Activated B cell treated with CpG ODN at 0.5 μM for 24 hours (primary cell): ENCODE measurements around the gene PAM. TPM values are rescaled to one million over a fixed set of nuclear protein-coding genes. Genes with fewer than 3 reads are reported as not detected.

Experiments
- ATAC-seq: fragments of 200-7000 bp; cut with Tn5 transposase; one replicate; pipeline ENCODE4 v1.10.0; 2021; ENCODE audit warnings: low read depth, mild to moderate bottlenecking, moderate library complexity
- CTCF ChIA-PET: fragments of 350-600 bp; sonication (Branson Sonifier 250); formaldehyde crosslinking; loops from one replicate; lab custom pipeline; 2021; ENCODE audit warnings: antibody characterized with exemption; lab: Charles Lee
- POLR2A ChIA-PET: fragments of 350-600 bp; sonication (Branson Sonifier 250); formaldehyde crosslinking; loops from one replicate; lab custom pipeline; 2021; ENCODE audit warnings: antibody characterized with exemption; lab: Charles Lee
- DNase-seq: peaks from one replicate; pipeline ENCODE4 v3.0.0; 2022
- H3K27ac Mint-ChIP-seq: one replicate; pipeline ENCODE4 v1.8.0; 2020; ENCODE audit warnings: mixed read lengths
- H3K27me3 Mint-ChIP-seq: one replicate; pipeline ENCODE4 v1.8.0; 2021; ENCODE audit warnings: mixed read lengths
- H3K36me3 Mint-ChIP-seq: one replicate; pipeline ENCODE4 v1.8.0; 2021; ENCODE audit warnings: low read depth, mixed read lengths
- H3K4me1 Mint-ChIP-seq: one replicate; pipeline ENCODE4 v1.8.0; 2021; ENCODE audit warnings: mixed read lengths
- H3K4me3 Mint-ChIP-seq: one replicate; pipeline ENCODE4 v1.8.0; 2020; ENCODE audit warnings: mild to moderate bottlenecking, mixed read lengths
- H3K9me3 Mint-ChIP-seq: one replicate; pipeline ENCODE4 v1.8.0; 2020; ENCODE audit warnings: mixed read lengths
- intact Hi-C: fragments of 100-400 bp; cut with micrococcal nuclease; formaldehyde crosslinking; loops from one replicate; pipeline ENCODE4 v1.15.1; 2024
- total RNA-seq: library from RNA; stranded (reverse); gene quantifications from 2 replicates; pipeline ENCODE4 v1.2.3, GENCODE V29; 2022
- TF ChIP-seq, protein P1 (sequence below): fragments of 200-600 bp; IDR thresholded peaks from one replicate; pipeline ENCODE4 v1.8.0; 2022; ENCODE audit warnings: antibody characterized with exemption, mild to moderate bottlenecking

PAM gene
- total RNA-seq, 1 donor from 2014 or later = 19.0 TPM

GRCh38 chr5:102922799-102923477, 167.8 kb downstream of the PAM start:
- Mint-ChIP-seq H3K27me3 (no peaks in the 10 kb centered on the region), H3K27ac (no peak overlapping the region), H3K4me1 (no peaks in the 10 kb centered on the region), H3K4me3 (no peak overlapping the region), H3K9me3 (no peaks in the 10 kb centered on the region), H3K36me3 (no peaks in the 10 kb centered on the region)
- no peak for DNase-seq
- intact Hi-C loops = no loop called here
- POLR2A ChIA-PET = no interaction called here
- no peak for ATAC-seq
- TF ChIP-seq, protein P1, sequence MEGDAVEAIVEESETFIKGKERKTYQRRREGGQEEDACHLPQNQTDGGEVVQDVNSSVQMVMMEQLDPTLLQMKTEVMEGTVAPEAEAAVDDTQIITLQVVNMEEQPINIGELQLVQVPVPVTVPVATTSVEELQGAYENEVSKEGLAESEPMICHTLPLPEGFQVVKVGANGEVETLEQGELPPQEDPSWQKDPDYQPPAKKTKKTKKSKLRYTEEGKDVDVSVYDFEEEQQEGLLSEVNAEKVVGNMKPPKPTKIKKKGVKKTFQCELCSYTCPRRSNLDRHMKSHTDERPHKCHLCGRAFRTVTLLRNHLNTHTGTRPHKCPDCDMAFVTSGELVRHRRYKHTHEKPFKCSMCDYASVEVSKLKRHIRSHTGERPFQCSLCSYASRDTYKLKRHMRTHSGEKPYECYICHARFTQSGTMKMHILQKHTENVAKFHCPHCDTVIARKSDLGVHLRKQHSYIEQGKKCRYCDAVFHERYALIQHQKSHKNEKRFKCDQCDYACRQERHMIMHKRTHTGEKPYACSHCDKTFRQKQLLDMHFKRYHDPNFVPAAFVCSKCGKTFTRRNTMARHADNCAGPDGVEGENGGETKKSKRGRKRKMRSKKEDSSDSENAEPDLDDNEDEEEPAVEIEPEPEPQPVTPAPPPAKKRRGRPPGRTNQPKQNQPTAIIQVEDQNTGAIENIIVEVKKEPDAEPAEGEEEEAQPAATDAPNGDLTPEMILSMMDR = no peak
- CTCF ChIA-PET = no interaction called here

DNA sequence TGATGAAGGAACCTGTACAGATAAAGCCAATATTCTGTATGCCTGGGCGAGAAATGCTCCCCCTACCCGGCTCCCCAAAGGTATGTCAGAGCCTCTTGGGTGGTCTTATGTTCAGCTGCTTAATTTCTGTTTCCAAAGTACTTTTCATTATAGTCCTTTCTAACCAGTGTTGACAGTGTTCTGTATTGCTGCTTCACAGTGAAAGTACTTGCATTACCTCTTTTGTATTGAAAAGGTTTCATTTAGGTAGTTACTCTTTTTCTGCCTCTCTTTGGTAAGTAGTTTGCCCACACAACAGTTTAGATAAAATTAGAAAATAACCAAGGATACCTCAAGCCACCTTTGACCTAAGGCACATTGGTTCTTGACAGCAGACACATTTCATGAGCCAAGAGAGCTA, 169.9 kb downstream of the PAM start:
- DNase-seq (no peak), ATAC-seq (no peak)
- Mint-ChIP-seq H3K4me3 (no peak overlapping the region), H3K36me3 (no peaks in the 10 kb centered on the region), H3K4me1 (no peaks in the 10 kb centered on the region), H3K27me3 (no peaks in the 10 kb centered on the region), H3K9me3 (no peaks in the 10 kb centered on the region), H3K27ac (no peak overlapping the region)
- ChIA-PET CTCF (no interaction called here), POLR2A (no interaction called here)
- TF ChIP-seq, protein P1 = no peak
- intact Hi-C loops = no loop called here

DNA sequence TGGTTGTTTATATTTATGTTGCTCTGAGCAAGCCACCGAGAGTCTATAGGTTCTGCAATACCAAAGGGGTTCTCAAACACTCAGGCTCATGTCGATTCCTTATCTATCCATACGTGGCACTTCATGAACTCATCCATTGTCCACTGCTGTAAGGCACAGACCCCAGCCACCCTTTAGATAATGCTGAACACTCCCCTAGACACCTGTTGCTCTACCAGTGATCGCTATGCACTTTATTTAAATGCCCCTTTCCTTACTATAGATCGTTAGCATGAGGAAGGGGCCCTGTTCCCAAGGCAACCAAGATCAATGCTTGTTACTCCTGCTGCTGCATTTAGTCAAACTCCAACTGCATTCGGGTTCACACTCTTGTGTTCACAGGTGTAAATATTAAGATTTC, 171.9 kb downstream of the PAM start:
- ChIA-PET POLR2A (no interaction called here), CTCF (no interaction called here)
- intact Hi-C loops = no loop called here
- Mint-ChIP-seq H3K27me3 (no peaks in the 10 kb centered on the region), H3K36me3 (no peaks in the 10 kb centered on the region), H3K9me3 (no peaks in the 10 kb centered on the region), H3K4me3 (no peak overlapping the region), H3K27ac (no peak overlapping the region), H3K4me1 (no peaks in the 10 kb centered on the region)
- no peak for DNase-seq
- no peak for ATAC-seq
- TF ChIP-seq, protein P1 = no peak

DNA sequence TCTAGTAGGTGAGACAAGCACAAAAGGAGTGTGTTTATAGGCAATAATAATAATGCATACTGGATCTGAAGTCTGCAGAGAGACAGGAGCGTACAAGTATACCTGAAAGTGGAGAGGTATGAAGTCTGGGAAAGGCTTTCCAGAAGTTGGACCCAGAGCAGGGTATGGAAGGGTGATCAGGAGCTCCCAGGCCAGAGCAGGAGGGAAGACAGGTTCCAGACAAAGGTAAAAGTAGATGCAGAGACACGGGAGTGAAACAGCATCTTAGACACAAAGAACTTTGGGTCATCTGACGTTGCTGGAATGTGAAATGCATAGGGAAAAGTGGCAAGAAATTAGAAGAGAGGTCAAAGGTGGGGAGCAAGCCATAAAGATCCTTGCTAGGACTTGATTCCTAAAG, 175.1 kb downstream of the PAM start:
- Mint-ChIP-seq H3K36me3 (no peaks in the 10 kb centered on the region), H3K4me3 (no peak overlapping the region), H3K27ac (no peak overlapping the region), H3K4me1 (no peaks in the 10 kb centered on the region), H3K27me3 (no peaks in the 10 kb centered on the region), H3K9me3 (no peaks in the 10 kb centered on the region)
- POLR2A ChIA-PET = no interaction called here
- CTCF ChIA-PET = no interaction called here
- TF ChIP-seq, protein P1 = no peak
- DNase-seq = no peak
- intact Hi-C loops = no loop called here
- no peak for ATAC-seq

- no peaks in the 10 kb centered on the region for H3K4me1 Mint-ChIP-seq
- no peaks in the 10 kb centered on the region for H3K27me3 Mint-ChIP-seq
- H3K36me3 Mint-ChIP-seq = no peaks in the 10 kb centered on the region
- H3K4me3 Mint-ChIP-seq = no peak overlapping the region
- ATAC-seq (no peak), DNase-seq (no peak)
- POLR2A ChIA-PET = interaction anchor here (0.7 kb wide), 1 partner anchor 189 kb away, joined by 3 read pairs; the partner anchor contains the start of gene PPIP5K2
- H3K27ac Mint-ChIP-seq = no peak overlapping the region
- TF ChIP-seq, protein P1 = no peak
- intact Hi-C loops = no loop called here
- CTCF ChIA-PET = no interaction called here
- H3K9me3 Mint-ChIP-seq = no peaks in the 10 kb centered on the region
Observed at GRCh38 chr5:102931085-102931725, 176.1 kb downstream of the PAM start.
